Panc1 (cell line): Measurements from ENCODE around the gene MSRB3. TPM values are rescaled to one million over a fixed set of nuclear protein-coding genes. Genes with fewer than 3 reads are reported as not detected.

Source experiments
- ATAC-seq: fragments of 200-7000 bp; cut with Tn5 transposase; 2 replicates; pipeline ENCODE4 v1.9.1; 2020; ENCODE audit warnings: mild to moderate bottlenecking, moderate library complexity
- BruUV-seq: library from RNA; stranded (reverse); fragments of 400-500 nt; replicated peaks from 2 replicates; lab custom pipeline; 2021; lab: Mats Ljungman, UMichigan
- CTCF ChIA-PET: fragments of 300-600 bp; sonication (Branson Sonifier 250); formaldehyde crosslinking; loops from one replicate; lab custom pipeline; 2022; ENCODE audit warnings: antibody characterized with exemption; lab: Charles Lee
- POLR2A ChIA-PET: fragments of 300-600 bp; sonication (Branson Sonifier 250); formaldehyde crosslinking; loops from one replicate; lab custom pipeline; 2022; ENCODE audit warnings: antibody characterized with exemption; lab: Charles Lee
- DNase-seq: peaks from one replicate; pipeline ENCODE4 v3.0.0-alpha.2; 2010; ENCODE audit warnings: low read depth, low spot score
- H3K27ac ChIP-seq: 2 replicates; pipeline ENCODE4 v1.5.1; 2011; ENCODE audit warnings: mild to moderate bottlenecking, low read length, inconsistent platforms
- H3K27me3 ChIP-seq: fragments of 200-500 bp; sonication (Bioruptor generic); 2 replicates; pipeline ENCODE4 v1.6.0; 2014; ENCODE audit warnings: low read length, inconsistent platforms; ENCODE audit not compliant: control insufficient read depth, insufficient read depth
- H3K36me3 ChIP-seq: fragments of 200-500 bp; sonication (Bioruptor generic); 2 replicates; pipeline ENCODE4 v1.5.1; 2014; ENCODE audit warnings: inconsistent platforms, mild to moderate bottlenecking, low read length, moderate library complexity; ENCODE audit not compliant: control insufficient read depth, insufficient read depth
- H3K4me1 ChIP-seq: 2 replicates; pipeline ENCODE4 v1.5.1; 2011; ENCODE audit warnings: inconsistent platforms, mild to moderate bottlenecking, low read length, moderate library complexity; ENCODE audit not compliant: control insufficient read depth, insufficient read depth
- H3K4me3 ChIP-seq, 2 experiments: 2 replicates each; pipeline ENCODE4 v1.5.1; 2011 to 2012; ENCODE audit warnings: low read depth in 2 of 2, low read length in 2 of 2, mild to moderate bottlenecking in 2 of 2, inconsistent platforms in 1 of 2, moderate library complexity in 1 of 2
- H3K9me3 ChIP-seq: fragments of 200-500 bp; sonication (Bioruptor generic); 2 replicates; pipeline ENCODE4 v1.5.1; 2014; ENCODE audit warnings: low read depth, mild to moderate bottlenecking, inconsistent platforms, low read length, moderate library complexity; ENCODE audit not compliant: control insufficient read depth, insufficient read depth
- CTCF ChIP-seq: fragments of 450-650 bp; IDR thresholded peaks from 2 replicates; pipeline ENCODE4 v1.5.1; 2017; ENCODE audit warnings: mild to moderate bottlenecking
- POLR2AphosphoS5 ChIP-seq: IDR thresholded peaks from 2 replicates; pipeline ENCODE4 v1.6.1; 2012; ENCODE audit warnings: mild to moderate bottlenecking, low read depth, low read length, moderate library complexity
- REST ChIP-seq, 2 experiments: IDR thresholded peaks; 2 replicates each; pipeline ENCODE4 v1.6.1; 2011 to 2012; ENCODE audit warnings: low read depth in 2 of 2, control low read depth in 1 of 2, low read length in 1 of 2, mild to moderate bottlenecking in 1 of 2, moderate library complexity in 1 of 2; ENCODE audit not compliant: insufficient read depth in 1 of 2
- SIN3A ChIP-seq: IDR thresholded peaks from 2 replicates; pipeline ENCODE4 v1.6.1; 2012; ENCODE audit warnings: low read depth, mild to moderate bottlenecking, low read length, moderate library complexity, borderline replicate concordance; ENCODE audit not compliant: insufficient read depth
- TCF7L2 ChIP-seq: IDR thresholded peaks from 2 replicates; pipeline ENCODE4 v1.6.1; 2011; ENCODE audit warnings: mild to moderate bottlenecking, low read depth, low read length, inconsistent platforms
- in situ Hi-C: cut with HindIII; loops from 2 replicates; pipeline ENCODE4 v1.10.0; 2016; ENCODE audit warnings: low sequenced_read_pairs, low pct_unique_long_range_greater_than_20kb
- intact Hi-C: fragments of 100-400 bp; cut with micrococcal nuclease; formaldehyde crosslinking; loops from one replicate; pipeline ENCODE4 v1.10.0; 2022; ENCODE audit not compliant: unreplicated experiment
- total RNA-seq: library from RNA; stranded (reverse); gene quantifications from one replicate; pipeline ENCODE4 v1.2.1, GENCODE V29; 2021; ENCODE audit not compliant: unreplicated experiment

The MSRB3 gene
- total RNA-seq, 1 experiment from 2014 or later, result 89.7 TPM

GRCh38 chr12:65319688-65320200, 41.3 kb downstream of the MSRB3 start:
- peaks cover 2% of the 10 kb centered on the region; the same call in 1 of the 2 replicates for H3K36me3 ChIP-seq
- no peak for TF ChIP-seq REST (IDR thresholded peaks at IDR 0.05; ENCODE audit: insufficient read depth in 1 of 2, low read depth in 2 of 2, low read length in 1 of 2)
- ChIA-PET POLR2A (no interaction called here), CTCF (no interaction called here)
- no peak for DNase-seq
- no TSS peak for BruUV-seq
- no peak for ATAC-seq
- H3K9me3 ChIP-seq, result no peaks in the 10 kb centered on the region
- no peaks in the 10 kb centered on the region for H3K27me3 ChIP-seq
- in situ Hi-C loops, result no loop called here
- intact Hi-C loops, result loop anchor here (10.0 kb wide), 1 partner anchor 225 kb away; no protein-coding TSS in a partner anchor
- H3K4me1 ChIP-seq, result no peaks in the 10 kb centered on the region; the same call in 1 of the 2 replicates
- no peak overlapping the region for H3K27ac ChIP-seq
- no peak overlapping the region for H3K4me3 ChIP-seq

DNA sequence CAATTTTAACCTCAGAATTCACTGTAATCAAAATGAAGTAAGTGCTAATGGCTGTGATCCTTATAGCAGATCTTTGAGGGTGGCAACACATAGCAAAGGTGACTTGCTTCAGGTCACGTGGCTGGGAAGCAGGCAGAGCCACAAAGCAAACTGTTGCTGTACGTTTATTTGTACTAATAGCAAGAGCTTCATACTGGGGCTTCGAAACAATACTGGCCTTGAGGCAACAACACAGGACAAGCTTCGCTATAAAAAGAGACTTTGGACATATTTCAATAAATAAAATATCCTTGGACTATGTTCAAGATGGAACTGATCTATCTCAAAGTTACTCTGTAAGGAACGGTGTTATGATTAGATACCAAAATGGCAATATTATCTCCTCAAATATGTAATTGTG, 44.6 kb downstream of the MSRB3 start:
- ChIA-PET CTCF (no interaction called here), POLR2A (no interaction called here)
- intact Hi-C loops, result no loop called here
- Histone ChIP-seq H3K27ac (no peak overlapping the region; the same call in 1 of the 2 replicates), H3K27me3 (no peaks in the 10 kb centered on the region), H3K9me3 (no peaks in the 10 kb centered on the region), H3K36me3 (no peaks in the 10 kb centered on the region; the same call in 1 of the 2 replicates), H3K4me3 (no peak overlapping the region), H3K4me1 (peaks cover 3% of the 10 kb centered on the region; the same call in 1 of the 2 replicates)
- ATAC-seq, result no peak
- no peak for DNase-seq
- TF ChIP-seq REST (IDR thresholded peaks at IDR 0.05; ENCODE audit: insufficient read depth in 1 of 2, low read depth in 2 of 2, low read length in 1 of 2) (no peak), POLR2AphosphoS5 (no peak), SIN3A (no peak), TCF7L2 (no peak), CTCF (no peak)
- BruUV-seq, result no TSS peak
- in situ Hi-C loops, result no loop called here
